NCI-H82 treated with DMSO at 0.1 percent for 48 hours (cell line): ENCODE data around the gene NFXL1.

Source experiments
- DNase-seq: peaks from one replicate; lab custom pipeline; 2025; ENCODE audit not compliant: unreplicated experiment; lab: John Stamatoyannopoulos, UW

The NFXL1 gene

GRCh38 chr4:47899639-47900038 lies 14.7 kb downstream of the NFXL1 start:
- no peak for DNase-seq

GRCh38 chr4:47891928-47892327 lies 22.5 kb downstream of the NFXL1 start:
- no peak for DNase-seq

- no peak for DNase-seq
Observed at GRCh38 chr4:47882228-47882627, 32.2 kb downstream of the NFXL1 start.

- no peak for DNase-seq
Observed at GRCh38 chr4:47879458-47879857, 34.9 kb downstream of the NFXL1 start.

- no peak for DNase-seq
Observed at GRCh38 chr4:47876784-47877546, 37.4 kb downstream of the NFXL1 start.

- DNase-seq, result no peak
Observed at GRCh38 chr4:47876310-47876709, 38.1 kb downstream of the NFXL1 start.

- no peak for DNase-seq
Observed at GRCh38 chr4:47873877-47874541, 40.4 kb downstream of the NFXL1 start.

GRCh38 chr4:47863486-47863885 lies 50.9 kb downstream of the NFXL1 start:
- DNase-seq, result no peak

GRCh38 chr4:47862297-47862696 lies 52.1 kb downstream of the NFXL1 start:
- no peak for DNase-seq

- no peak for DNase-seq
Observed at GRCh38 chr4:47860305-47860704, 54.1 kb downstream of the NFXL1 start.

- DNase-seq, result no peak
Observed at GRCh38 chr4:47858006-47858405, 56.4 kb downstream of the NFXL1 start.

- no peak for DNase-seq
Observed at GRCh38 chr4:47856713-47857112, 57.7 kb downstream of the NFXL1 start.

GRCh38 chr4:47855350-47855749 lies 59.0 kb downstream of the NFXL1 start:
- no peak for DNase-seq

GRCh38 chr4:47852136-47852535 lies 62.2 kb downstream of the NFXL1 start:
- no peak for DNase-seq

- DNase-seq, result no peak
Observed at GRCh38 chr4:47849466-47849865, 64.9 kb downstream of the NFXL1 start.

GRCh38 chr4:47848041-47848440 lies 66.3 kb downstream of the NFXL1 start:
- no peak for DNase-seq

GRCh38 chr4:47842985-47843384 lies 71.4 kb downstream of the NFXL1 start:
- no peak for DNase-seq

GRCh38 chr4:47840291-47840690 lies 74.1 kb downstream of the NFXL1 start:
- no peak for DNase-seq

GRCh38 chr4:47839259-47839658 lies 75.1 kb downstream of the NFXL1 start:
- no peak for DNase-seq

GRCh38 chr4:47838445-47838844 lies 75.9 kb downstream of the NFXL1 start:
- DNase-seq, result no peak

- DNase-seq, result no peak
Observed at GRCh38 chr4:47837908-47838294, 76.5 kb downstream of the NFXL1 start, which contains the start of gene CORIN. Gene CORIN (minus strand): TSS chr4:47838067. CDS start chr4:47837949, 118 bp downstream.

- no peak for DNase-seq
Observed at GRCh38 chr4:47837094-47837907, 77.1 kb downstream of the NFXL1 start.
